Measurements from ENCODE around the gene LUZP2.
"Not testable (repeated sequence)": the region's sequence is repeated elsewhere in the genome, so short reads cannot be mapped to it uniquely, and the experiment has no call there.

The LUZP2 gene

DNA sequence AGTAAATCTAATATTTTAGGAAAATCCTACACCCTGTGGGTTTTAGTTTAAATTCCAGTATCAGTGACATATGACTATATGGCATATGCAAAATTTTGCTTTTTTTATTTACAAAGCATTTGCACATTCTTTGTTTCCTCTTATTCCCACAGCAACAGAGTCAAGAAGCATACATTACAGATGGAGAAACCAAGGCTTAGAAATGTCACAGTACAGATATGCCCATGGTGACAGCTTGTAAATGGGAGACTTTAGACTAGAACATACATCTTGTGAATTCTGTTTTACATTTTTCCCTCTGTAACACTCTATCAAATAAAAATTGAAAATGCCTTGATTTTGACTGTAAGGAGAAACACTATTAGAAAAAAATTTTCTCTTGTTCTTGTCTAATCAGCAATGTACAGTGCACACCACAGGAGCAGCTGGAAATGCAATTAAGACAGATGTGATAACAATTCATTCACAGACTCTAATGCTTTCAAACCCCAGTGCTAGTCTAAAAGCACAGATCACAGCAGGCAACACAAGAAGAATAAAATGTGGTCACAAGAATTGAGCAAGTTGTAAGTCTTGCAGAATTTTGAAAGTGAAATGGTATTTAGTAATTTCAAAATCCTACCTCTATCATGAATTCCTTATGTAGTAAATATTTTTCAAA, 375.9 kb downstream of the LUZP2 start:
- DNase-seq (ENCODE audit: extremely low read depth, low read depth), result no peak
- TF ChIP-seq, protein P1, sequence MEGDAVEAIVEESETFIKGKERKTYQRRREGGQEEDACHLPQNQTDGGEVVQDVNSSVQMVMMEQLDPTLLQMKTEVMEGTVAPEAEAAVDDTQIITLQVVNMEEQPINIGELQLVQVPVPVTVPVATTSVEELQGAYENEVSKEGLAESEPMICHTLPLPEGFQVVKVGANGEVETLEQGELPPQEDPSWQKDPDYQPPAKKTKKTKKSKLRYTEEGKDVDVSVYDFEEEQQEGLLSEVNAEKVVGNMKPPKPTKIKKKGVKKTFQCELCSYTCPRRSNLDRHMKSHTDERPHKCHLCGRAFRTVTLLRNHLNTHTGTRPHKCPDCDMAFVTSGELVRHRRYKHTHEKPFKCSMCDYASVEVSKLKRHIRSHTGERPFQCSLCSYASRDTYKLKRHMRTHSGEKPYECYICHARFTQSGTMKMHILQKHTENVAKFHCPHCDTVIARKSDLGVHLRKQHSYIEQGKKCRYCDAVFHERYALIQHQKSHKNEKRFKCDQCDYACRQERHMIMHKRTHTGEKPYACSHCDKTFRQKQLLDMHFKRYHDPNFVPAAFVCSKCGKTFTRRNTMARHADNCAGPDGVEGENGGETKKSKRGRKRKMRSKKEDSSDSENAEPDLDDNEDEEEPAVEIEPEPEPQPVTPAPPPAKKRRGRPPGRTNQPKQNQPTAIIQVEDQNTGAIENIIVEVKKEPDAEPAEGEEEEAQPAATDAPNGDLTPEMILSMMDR (IDR thresholded peaks at IDR 0.05; ENCODE audit: low read depth, low read length), result no peak

GRCh38 chr11:24880962-24881361, 384.1 kb downstream of the LUZP2 start:
- no peak for DNase-seq (ENCODE audit: extremely low read depth, low read depth)
- TF ChIP-seq, protein P1 (IDR thresholded peaks at IDR 0.05; ENCODE audit: low read depth, low read length), result no peak

DNA sequence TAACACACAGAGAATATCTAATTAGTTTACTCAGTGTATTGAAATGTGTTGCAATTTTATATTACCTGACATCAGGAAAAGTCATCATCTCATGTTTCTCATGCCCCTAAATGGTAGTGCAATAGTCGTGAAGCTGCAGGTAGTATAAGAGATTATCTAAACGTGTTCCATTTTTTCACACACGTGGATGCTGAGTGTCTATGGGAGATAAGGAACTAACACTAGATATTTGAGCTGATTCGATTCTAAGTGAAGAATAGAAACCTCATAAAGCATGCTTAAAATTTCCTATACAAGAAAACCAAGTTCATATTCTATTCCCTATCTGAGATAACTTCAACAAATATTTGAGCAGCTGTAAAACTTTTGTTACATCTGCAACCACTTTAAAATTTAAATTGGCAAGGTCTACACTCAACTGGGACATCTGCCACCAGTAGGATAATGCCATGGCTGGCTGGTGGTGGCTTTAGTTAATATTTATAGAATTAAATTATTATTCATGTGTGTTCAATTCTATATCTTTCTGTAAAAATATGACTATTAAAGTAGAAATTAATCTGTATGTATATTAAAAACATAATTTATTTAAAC, 388.8 kb downstream of the LUZP2 start:
- TF ChIP-seq, protein P1 (IDR thresholded peaks at IDR 0.05; ENCODE audit: low read depth, low read length), result no peak
- DNase-seq (ENCODE audit: extremely low read depth, low read depth), result no peak

- TF ChIP-seq, protein P1 (IDR thresholded peaks at IDR 0.05; ENCODE audit: low read depth, low read length), result no peak
- DNase-seq (ENCODE audit: extremely low read depth, low read depth), result no peak
These were observed 390.2 kb downstream of the LUZP2 start for GRCh38 chr11:24886880-24887619.

DNA sequence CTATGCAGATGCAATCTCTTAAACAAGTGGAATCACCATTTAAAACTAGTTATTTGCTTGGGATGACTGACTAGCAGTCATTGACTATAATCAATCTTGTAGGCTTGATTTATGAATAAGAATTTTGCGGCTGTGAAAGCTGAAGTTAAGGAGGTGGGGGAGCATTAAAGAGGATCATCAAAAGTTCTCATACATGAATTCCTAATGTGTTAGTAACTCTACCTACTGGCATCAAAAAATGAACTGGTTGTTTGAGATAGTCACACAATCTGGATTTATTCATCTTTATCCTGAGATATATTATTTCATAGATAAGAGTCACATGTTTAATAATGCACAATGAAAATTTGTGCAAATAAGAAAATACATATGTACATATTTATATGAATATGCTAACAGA, 393.6 kb downstream of the LUZP2 start:
- TF ChIP-seq, protein P1 (IDR thresholded peaks at IDR 0.05; ENCODE audit: low read depth, low read length), result no peak
- no peak for DNase-seq (ENCODE audit: extremely low read depth, low read depth)

GRCh38 chr11:24891845-24892492, 395.1 kb downstream of the LUZP2 start:
- not testable (repeated sequence) for DNase-seq (ENCODE audit: extremely low read depth, low read depth)

DNA sequence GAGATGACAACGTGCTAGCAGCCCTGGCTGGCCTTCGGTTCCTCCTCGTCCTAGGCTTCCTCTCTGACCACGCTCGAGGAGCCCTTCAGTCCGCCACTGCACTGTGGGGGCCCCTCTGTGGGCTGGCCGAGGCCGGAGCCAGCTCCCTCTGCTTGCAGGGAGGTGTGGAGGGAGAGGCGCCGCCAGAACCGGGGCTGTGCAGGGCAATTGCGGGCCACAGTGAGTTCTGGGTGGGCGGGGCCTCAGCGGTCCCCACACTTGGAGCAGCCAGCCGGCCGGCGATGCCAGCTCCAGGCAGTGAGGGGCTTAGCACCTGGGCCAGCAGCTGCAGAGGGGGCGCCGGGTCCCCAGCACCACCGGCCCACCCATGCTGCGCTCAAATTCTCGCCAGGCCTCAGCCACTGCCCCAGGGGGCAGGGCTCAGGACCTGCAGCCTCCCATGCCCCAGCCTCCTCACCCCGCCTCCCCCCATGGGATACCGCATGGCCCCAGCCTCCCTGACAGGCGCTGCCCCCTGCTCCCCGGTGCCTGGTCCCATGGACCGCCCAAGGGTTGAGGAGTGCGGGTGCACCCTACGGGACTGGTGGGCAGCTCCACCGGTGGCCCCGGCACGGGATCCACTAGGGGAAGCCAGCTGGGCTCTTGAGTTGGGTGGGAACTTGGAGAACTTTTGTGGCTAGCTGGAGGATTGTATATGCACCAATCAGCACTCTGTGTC, 399.4 kb downstream of the LUZP2 start:
- no peak for DNase-seq (ENCODE audit: extremely low read depth, low read depth)
- TF ChIP-seq, protein P1 (IDR thresholded peaks at IDR 0.05; ENCODE audit: low read depth, low read length), result no peak

All from AG09319 (cell line).